HG03060 (cell line): ENCODE measurements around the gene BBOX1.
"Not testable (repeated sequence)": the region's sequence is repeated elsewhere in the genome, so short reads cannot be mapped to it uniquely, and the experiment has no call there.

Source experiments
- ATAC-seq: cut with Tn5 transposase; IDR thresholded peaks from one replicate; pipeline ENCODE4 v1.9.1; 2021; ENCODE audit warnings: low read depth, moderate number of reproducible peaks; ENCODE audit not compliant: unreplicated experiment

BBOX1 gene

DNA sequence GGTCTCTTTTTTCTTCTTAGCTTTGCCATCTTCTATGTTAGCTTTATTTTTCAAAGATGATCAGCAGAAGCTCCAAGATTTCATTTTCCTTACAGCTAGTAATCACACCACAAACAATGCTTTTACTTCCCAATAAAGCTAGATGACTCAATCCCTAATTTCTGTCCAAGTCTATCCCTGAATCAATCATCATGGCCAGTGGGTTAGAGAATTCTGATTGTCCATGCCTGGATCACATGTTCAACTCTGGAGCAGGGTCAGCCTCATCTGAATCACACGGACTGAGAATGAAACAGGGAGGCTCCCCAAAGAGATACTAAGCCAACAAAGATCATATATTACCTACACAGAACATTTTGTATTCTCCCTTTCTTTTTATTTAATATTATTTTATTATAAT is 79.6 kb downstream of the BBOX1 start:
- ATAC-seq = no peak

DNA sequence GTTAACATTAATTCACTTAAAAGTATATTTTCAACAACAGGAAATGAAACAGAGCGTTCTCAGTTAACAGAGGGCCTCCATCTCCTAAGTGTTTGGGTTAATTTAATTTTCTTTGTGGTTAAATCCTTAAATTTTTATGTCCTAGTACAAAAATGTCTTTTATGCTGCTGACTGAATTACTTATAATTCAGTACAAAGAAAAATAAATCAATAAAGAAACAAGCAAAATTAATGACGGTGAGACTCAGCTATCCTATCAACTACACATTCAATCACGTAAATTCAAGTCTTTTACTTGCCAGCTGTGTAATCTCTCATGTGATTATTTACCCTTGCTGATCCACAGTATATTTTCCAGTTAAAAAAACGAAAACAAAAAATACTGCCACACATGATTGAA is 81.4 kb downstream of the BBOX1 start:
- ATAC-seq = no peak

DNA sequence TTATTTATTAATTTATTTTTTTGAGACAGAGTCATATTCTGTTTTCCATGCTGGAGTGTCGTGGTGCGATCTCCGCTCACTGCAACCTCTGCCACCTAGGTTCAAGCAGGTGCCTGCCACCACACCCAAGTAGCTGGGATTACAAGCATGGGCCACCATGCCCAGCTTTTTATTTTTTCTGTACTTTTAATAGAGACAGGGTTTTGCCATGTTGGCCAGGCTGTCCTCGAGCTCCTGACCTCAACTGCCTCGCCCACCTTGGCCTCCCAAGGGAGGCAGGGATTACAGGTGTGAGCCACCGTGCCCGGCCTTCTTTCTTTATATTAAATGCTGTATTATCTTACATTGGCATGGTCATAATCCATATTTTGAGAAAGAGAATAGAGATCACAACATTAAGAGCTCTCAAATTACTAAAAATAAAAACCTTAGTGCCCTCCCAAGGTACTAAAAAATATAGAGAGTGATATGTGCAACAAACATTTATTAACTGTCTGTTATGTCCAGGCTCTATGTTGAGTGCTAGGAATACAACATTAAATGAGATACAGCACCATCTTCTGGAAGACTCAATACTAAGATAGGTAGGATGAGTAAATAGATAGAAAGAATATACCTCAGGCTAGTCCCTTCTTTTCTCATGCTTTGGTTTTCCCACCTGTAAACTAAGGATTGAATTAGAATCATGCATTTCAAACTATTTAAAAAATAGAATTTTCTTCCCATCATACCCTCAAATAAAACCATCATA is 84.1 kb downstream of the BBOX1 start:
- ATAC-seq = no peak

DNA sequence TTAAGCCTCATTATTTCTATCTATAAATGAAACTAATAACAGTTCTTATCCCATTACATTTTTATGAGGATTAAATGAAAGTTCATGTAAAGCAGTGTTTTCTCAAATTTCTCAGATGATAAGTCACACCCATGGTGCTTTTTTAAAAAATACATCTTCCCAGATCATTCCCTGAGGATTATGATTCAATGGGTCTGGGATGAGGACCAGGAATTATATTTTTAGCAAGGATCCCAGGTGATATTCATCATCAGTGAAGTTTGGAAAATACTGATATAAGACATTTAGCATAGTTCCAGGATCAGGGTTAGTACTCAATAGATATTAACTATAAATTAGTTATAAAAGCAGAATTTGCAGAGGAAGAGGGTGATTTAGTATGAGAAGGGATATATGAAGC is 89.1 kb downstream of the BBOX1 start:
- ATAC-seq = no peak

DNA sequence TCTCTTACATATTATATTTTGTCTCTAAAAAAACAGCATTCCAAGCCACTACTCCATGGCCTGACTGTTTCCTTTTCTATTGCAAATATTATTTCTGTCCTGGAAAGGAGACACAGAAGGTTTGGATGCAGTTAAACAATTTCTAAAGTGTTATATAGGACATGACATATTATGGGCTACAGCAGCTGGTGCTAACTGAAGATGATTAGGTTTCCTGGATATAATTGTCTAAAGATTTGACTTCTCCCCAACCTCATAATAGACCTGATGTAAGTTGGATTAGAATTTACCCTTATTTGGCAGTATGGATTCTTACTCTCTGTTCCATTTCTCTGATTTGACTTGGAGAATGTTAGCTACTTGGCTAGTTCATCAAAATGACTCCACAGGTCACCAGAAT is 90.2 kb downstream of the BBOX1 start:
- no peak for ATAC-seq

DNA sequence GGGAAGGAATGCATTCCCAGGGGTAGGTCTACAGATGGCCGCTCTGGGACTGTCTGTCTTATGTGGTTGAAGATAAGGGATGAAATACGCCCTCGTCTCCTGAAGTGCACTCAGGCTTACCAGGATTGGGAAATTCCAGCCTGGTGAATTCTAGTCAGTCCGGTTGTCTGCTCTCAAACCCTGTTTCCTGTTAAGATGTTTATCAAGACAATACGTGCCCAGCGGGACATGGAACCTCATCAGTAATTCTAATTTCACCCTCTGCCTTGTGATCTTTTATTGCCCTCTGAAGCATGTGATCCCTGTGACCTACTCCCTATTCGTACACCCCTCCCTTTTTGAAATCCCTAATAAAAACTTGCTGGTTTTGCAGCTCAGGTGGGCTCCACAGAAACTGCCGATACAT is 95.3 kb downstream of the BBOX1 start:
- ATAC-seq = not testable (repeated sequence)

DNA sequence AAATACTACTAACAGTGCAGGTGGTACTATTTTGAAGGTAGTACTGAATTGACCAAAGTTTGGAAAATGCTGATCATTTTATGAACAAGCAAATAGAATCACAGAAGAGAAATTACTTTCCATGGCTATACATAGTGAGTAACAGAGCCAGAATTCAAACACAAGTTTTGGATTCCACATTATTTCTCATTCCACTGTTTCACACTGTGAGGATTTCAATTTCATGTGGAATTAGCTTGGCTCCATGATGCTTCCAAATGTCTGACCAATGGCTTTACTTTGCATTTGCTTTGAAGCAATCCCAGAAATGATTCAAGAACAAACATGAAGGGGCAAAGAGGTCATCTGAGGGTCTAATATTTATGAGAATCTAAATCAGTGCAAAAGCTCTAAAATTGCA is 98.1 kb downstream of the BBOX1 start:
- ATAC-seq = no peak

DNA sequence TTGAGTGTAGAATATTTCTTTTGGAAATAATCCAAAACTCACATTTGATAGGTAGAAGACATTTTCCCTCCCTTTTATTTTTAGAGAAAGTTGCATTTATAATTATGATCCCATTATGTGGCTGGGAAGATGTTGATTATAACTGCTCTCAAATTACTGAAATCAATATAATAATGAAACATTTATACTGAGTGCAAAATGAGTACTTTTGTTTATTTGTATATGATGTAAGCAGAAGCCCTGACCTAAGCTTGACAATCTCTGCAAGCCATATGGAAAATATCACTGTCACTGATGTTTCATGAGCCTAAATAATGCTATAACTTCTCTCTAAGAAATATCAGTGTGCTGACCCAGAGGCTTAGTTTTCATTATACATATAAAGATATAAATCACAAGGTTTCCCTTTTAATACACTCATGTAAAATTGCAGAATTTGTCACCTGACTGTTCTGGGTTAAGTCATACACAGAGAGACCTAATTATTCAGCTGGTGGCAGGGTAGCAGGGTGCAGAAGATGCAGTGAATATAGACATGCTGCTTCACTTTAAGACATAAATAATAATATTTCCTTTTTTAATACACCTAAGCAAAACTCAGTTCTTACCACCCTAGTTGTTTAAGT is 99.2 kb downstream of the BBOX1 start:
- no peak for ATAC-seq

DNA sequence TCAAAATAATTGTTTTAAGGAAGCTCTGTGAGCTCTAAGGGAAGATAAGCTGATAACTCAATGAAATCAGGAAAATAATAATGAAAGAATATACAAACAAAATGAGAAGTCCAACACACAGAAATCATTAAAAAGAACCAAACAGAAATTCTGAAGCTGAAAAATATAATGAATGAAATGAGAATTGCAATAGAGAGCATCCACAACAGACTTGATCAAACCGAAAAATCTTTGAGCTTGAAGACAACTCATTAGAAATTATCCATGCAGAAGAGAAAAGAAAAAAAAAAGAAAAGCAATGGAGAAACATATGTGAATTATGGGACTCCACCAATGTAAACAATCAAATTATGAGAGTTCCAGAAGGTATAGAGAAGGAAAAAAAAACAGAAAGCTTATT is 101.0 kb downstream of the BBOX1 start:
- no peak for ATAC-seq

DNA sequence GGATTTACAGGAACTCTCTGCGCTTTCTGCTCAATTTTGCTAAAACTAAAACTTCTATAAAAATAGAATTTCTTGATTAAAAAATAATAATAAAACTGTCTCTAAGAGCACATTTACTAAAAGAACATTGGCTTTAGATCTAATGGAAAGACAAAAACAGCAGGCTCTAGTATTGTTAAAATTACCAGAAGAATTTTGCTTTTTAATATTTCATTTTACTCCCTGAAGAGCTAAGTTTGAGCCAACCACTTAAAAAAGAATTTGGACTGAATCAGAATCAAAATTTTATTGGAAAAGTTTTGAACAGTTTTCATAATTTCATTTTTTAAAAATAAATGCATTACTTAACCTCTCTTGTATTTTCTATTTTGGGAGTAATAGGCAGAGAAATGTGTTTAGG is 107.3 kb downstream of the BBOX1 start:
- no peak for ATAC-seq

DNA sequence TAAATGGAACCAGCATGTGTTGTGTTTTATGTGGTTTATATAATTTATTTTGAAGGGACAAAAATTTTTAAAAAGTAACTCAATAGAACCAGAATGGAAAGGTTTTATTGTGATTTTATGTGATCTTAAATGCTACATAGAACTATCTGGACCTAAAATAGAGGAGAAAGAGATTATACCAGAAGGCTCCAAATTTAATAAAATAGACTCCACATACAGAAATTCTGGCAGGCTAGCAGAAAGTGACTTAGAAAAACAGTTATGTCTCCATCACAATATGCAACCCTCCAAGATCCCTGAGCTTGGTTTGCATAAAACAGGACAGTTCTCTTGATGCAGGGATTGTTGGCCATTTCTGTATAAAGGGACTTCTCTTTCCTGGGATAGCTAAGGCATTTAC is 107.9 kb downstream of the BBOX1 start:
- ATAC-seq = no peak

DNA sequence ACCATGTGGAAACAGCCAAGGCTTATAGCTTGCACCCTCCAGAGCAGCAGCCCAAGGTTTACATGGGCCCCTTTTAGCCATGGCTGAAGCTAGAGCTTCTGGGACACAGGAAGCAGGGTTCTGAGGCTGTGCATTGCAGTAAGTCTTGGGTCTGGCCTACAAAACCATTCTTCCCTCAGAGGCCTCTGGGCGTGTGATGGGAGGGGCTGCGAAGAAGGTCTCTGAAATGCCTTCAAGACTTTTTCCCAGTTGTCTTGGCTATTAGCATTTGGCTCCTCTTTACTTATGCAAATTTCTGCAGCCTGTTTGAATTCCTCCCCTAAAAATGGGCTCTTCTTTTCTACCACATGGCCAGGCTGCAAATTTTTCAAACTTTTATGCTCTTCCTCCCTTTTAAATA is 109.5 kb downstream of the BBOX1 start:
- ATAC-seq = no peak

DNA sequence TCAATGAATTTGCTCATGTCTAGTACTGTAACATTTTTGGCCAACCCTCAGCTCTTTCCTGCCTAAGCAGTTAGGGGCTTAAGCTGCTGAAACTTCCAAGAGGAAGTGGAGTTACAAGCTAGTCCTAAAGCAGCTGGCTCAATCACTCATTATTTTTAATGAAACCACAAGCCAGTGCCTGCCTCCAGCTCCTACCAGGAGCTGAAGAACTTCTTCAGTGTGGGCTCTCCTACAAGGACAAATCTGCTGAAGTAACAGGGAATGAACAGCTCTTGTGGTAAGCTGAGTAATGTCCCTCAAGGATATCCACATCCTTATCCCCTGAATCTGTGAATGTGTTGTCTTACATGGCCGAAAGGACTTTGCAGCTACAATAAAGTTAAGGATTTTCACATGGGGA is 112.5 kb downstream of the BBOX1 start:
- ATAC-seq = no peak

DNA sequence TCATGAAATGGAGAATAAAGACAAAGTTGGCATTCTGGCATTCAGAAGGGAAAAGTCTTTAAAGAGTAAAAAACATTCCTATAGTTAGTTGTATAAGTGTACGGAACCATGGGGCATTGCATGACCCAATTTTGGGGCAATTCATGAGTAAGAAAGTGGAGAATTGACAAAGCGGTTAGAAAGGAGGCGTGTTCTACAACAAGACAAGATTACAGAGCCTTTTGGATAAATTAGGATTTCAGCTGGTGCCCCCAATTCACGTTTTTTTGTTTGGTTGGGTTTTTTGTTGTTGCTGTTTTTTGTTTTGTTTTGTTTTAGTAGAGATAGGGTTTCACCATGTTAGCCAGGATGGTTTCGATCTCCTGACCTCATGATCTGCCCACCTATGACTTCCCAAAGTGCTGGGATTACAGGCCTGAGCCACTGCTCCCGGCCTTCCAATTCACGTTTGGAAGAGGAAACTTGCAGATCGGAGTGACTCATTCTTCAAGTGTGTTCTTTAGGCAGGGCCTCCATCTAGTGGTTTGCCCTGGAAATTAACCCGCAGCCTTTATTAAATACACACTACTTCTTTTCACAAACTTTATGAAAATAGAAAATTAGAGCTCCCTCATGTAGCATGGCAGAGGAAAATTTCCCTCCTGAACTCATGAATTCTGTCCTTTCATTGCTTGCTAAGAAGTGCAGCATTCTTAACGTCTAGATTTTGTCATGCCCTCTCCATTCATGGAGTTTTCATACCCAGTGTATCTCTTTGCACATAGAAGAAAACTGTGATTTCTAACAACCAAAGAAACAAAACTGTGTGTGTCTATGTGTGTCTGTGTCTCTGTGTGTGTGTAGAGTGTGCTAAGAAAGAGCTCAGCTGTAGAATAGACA is 118.1 kb downstream of the BBOX1 start:
- ATAC-seq = no peak

DNA sequence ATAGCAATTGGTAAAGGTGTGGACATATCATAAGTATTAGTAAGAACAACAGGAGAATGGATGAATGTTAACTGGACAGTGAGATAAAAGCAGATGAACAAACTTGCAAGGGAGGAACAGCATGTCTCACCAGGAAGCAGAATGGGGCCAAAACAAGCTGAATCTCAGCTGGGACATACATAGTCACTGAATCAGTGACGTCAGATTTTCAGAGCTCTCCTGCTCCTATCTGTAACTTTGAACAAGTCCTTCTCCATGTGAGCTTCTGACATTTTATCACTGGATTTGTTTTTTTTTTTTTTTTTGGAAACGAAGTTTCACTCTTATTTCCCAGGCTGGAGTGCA is 118.7 kb downstream of the BBOX1 start:
- no peak for ATAC-seq

DNA sequence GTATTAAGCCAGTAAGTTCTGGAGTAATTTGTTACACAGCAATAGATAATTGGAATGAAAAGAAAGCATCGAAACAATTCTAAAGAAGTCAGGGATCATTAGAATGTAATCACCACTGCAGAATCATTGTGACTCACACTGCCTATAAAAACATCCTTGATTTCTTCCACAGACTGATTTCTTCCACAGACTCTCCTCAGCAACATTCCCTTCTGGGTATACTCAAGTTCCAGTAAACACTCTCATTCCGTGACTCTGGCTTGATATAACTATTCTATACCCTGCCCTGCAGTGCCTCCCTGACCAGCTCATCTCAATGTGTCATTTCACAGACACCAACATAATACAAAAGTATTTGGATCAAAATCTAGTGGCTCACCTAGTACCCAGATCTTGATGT is 120.5 kb downstream of the BBOX1 start:
- no peak for ATAC-seq

DNA sequence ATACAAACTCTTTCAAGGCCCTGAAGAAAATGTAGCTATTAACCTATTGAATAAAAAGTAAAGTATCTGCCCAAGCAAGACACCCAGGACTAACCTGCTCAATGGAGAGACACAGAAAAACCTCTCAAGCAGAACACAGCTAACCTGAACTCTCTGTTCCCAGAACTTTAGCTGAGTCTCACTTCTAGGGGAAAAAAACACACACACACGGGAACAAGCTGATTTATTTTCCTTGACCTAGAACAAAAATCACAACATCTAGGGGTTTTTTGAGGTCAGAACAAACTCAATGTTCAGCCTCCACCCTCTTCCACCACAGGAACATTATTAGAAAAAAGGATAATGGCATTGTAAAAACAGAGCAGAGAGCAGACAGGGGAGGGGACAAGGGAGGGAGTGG is 121.6 kb downstream of the BBOX1 start:
- no peak for ATAC-seq

DNA sequence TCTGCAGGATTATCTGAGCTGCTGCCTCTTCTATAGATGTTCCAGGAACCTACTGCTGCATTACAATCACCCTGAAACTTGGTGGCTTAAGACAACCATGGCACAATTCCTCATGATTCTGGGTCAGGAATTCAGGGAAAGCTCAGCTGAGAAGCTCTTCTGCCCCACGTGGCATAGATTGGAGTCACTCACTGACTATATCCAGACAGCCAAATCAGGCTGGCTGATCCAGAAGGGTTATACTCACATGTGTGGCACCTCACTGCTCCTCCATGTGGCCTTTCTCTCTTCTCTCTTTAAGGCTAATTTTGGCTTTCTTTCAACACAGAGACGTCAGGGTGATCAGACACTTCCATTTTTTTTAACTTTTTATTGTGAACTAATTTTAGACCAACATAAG is 125.5 kb downstream of the BBOX1 start:
- no peak for ATAC-seq

DNA sequence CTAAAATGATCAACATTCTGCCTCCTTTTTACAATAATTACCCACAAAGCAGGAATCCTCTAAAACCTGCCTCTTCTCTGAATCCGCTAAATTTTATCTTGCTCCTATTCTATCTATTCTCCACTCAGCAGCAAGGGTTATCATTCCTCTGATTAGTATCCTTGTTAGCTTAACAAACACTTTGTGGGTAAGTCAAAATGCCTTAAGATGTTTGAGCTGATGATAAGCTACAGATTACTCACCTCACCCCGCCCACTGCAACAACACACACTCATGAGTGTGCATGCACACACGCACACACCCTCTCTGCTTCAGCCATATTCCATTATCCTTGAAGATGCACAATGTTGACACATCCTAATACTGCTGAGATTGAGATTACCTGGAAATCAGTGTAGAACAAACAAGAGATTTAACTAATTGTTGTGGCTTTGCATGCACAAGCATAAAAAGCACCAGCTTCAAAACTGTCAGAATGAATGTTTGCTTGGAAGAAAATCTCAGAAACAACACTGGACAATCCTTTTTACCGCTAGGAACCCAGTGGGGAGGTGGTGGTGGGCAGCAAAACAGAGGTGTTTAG is 130.9 kb downstream of the BBOX1 start:
- no peak for ATAC-seq

DNA sequence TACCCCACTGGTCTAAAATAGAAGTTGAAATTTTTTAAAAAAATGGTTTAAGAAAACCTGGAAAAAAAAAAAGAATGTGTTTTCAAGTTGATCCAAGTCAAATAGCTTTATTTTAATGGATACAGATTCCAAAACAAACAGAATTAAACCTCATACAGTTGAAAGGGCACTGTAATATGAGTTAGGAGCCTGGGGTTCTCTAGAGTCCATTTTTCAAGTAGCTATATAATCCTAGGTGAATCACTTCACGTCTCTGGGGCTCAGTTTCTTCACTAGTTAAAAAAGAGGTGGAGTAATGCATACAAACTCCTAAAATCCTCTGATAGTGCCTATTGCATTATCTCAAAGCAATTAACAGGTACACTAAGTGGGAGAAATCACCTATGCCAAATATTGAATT is 132.9 kb downstream of the BBOX1 start:
- ATAC-seq = no peak

DNA sequence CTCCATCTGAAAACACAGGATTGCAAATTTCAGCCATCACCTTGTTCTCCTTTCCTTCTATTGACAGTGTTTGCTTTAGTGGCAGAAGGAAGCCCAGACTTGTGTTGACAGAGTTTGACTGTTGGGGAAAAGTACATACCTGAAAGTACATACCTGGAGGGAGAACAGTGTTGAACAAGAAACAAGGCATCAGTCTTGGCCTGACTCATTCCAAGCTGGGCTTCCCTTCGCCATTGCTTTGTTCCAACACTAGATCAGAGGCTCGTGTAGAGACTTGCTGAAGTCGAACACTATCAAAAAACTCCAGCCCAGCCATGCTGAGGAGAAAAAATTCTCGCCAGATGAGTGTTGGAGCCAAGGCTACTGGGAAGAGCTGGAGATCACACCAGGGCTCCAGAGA is 133.4 kb downstream of the BBOX1 start:
- no peak for ATAC-seq
